Measurements from ENCODE around the gene CD27. TPM values are rescaled to one million over a fixed set of nuclear protein-coding genes. Genes with fewer than 3 reads are reported as not detected.
"Not testable (repeated sequence)": the region's sequence is repeated elsewhere in the genome, so short reads cannot be mapped to it uniquely, and the experiment has no call there.

The CD27 gene
- total RNA-seq, 1 donor from 2014 or later, result 77.7 TPM

DNA sequence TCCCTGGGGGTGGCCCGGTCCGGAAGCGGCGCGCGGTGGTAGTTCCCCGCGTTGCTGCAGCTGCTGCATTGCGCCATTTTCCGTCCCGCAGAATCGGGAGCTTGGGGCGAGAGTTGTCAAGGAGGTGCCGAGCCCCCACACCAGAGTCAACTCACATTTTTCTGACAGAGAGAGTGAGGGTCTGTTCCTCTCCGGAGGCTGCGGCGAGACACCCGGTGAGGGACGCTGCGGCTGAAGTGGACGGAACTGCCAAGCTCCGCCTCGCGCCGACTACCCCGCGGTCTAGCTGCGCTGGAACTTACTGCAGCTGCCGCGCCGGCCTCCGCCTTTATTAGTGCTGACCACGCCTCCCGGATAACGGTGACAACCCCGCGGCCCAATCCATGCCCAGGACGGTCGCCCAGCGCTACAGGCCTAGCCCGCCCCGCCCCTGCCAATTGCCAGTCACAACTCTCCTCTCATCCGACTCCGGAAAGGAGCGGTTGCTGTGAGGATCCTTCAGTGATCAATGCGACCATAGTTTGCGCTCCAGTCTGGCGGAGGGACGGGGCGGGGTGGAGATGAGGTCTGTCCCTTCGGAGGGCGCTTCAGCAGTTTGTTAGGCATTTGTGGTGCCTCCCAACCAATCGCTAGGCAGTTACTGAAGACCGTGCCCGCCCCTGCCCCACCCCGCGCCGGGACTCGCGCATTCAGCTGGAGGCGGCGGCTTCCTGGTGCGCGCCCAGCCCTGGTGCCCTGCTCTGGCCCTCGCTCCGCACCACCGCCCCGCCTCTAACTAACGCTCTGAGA, 25.8 kb downstream of the CD27 start, which contains the start of gene VAMP1:
VAMP1 (minus strand) TSS at position 303 of the 789 bp plus-strand sequence; CDS start at position 157, 146 bp downstream.
- peaks cover 40% of the 10 kb centered on the region for H3K36me3 Mint-ChIP-seq (ENCODE audit: low read depth)
- peak within 1 kb of the TSS; percentile 94 for H3K4me3 Mint-ChIP-seq
- H3K27me3 Mint-ChIP-seq, result peaks cover 1% of the 10 kb centered on the region
- H3K4me1 Mint-ChIP-seq, result peaks cover 52% of the 10 kb centered on the region
- H3K9me3 Mint-ChIP-seq, result no peaks in the 10 kb centered on the region
- peak; percentile 99 for DNase-seq
- intact Hi-C loops (cut with micrococcal nuclease), result loop anchor here (1.0 kb wide), 4 partner anchors 8 to 62 kb away; partner anchors contain the start of gene MRPL51
- H3K27ac Mint-ChIP-seq, result peak within 1 kb of the TSS; percentile 91

DNA sequence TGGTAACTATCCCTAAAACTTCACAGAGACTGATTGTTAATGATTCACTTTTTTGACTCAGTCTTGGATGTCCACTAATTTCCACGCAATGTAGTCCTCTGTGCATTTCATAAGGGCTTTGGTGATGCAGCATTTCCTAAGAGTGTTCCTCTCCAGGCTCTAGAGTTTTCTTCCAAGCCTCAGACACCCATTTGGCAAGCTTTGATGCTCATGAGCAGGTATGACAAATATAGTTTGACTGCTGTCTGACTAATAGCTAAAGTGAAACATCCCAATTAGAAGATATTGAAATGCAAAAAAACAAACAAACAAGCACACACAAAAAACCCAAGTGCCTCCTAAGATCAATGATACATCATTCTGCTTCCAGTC, 27.2 kb downstream of the CD27 start:
- H3K27me3 Mint-ChIP-seq, result peaks cover 1% of the 10 kb centered on the region
- H3K27ac Mint-ChIP-seq, result peak overlapping the region; percentile 91
- intact Hi-C loops (cut with micrococcal nuclease), result no loop called here

DNA sequence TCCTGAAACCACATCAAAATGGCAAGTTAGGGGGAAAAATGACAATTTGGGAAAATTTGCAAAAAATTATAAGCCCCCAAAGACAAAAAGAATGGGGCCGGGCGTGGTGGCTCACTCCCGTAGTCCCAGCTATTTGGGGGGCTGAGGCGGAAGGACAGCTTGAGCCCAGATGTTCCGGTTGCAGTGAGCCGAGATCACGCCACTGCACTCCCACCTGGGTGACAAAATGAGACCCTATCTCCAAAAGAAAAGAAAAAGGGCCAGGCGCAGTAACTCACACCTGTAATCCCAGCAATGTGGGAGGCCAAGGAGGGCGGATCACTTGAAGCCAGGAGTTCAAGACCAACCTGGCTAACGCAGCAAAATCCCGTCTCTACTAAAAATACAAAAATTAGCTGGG, 27.7 kb downstream of the CD27 start:
- Mint-ChIP-seq H3K36me3 (ENCODE audit: low read depth) (peaks cover 23% of the 10 kb centered on the region), H3K4me1 (peaks cover 37% of the 10 kb centered on the region), H3K27ac (peak overlapping the region; percentile 91), H3K4me3 (peak overlapping the region; percentile 9), H3K27me3 (peaks cover 1% of the 10 kb centered on the region), H3K9me3 (no peaks in the 10 kb centered on the region)
- no peak for DNase-seq
- intact Hi-C loops (cut with micrococcal nuclease), result no loop called here

More for the DNA sequence above, 27.2 kb downstream of the CD27 start:
- H3K4me3 Mint-ChIP-seq, result peak overlapping the region; percentile 9
- DNase-seq, result peak; percentile 68
- no peaks in the 10 kb centered on the region for H3K9me3 Mint-ChIP-seq
- H3K4me1 Mint-ChIP-seq, result peaks cover 42% of the 10 kb centered on the region
- H3K36me3 Mint-ChIP-seq (ENCODE audit: low read depth), result peaks cover 28% of the 10 kb centered on the region

DNA sequence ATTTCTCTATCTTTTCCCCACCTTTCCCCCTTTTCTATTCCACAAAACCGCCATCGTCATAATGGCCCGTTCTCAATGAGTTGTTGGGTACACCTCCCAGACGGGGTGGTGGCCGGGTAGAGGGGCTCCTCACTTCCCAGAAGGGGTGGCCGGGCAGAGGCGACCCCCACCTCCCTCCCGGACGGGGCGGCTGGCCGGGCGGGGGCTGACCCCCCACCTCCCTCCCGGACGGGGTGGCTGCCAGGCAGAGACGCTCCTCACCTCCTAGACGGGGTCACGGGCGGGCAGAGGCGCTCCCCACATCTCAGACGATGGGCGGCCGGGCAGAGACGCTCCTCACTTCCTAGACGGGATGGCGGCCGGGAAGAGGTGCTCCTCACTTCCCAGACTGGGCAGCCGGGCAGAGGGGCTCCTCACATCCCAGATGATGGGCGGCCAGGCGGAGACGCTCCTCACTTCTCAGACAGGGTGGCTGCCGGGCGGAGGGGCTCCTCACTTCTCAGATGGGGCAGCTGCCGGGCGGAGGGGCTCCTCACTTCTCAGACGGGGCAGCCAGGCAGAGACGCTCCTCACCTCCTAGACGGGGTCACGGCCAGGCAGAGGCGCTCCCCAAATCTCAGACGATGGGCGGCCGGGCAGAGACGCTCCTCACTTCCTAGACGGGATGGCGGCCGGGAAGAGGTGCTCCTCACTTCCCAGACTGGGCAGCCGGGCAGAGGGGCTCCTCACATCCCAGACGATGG, 30.6 kb downstream of the CD27 start:
- H3K4me3 Mint-ChIP-seq; H3K27ac Mint-ChIP-seq; DNase-seq; H3K27me3 Mint-ChIP-seq; H3K36me3 Mint-ChIP-seq (ENCODE audit: low read depth); intact Hi-C loops (cut with micrococcal nuclease); H3K9me3 Mint-ChIP-seq: not testable (repeated sequence)
- peaks cover 15% of the 10 kb centered on the region for H3K4me1 Mint-ChIP-seq

DNA sequence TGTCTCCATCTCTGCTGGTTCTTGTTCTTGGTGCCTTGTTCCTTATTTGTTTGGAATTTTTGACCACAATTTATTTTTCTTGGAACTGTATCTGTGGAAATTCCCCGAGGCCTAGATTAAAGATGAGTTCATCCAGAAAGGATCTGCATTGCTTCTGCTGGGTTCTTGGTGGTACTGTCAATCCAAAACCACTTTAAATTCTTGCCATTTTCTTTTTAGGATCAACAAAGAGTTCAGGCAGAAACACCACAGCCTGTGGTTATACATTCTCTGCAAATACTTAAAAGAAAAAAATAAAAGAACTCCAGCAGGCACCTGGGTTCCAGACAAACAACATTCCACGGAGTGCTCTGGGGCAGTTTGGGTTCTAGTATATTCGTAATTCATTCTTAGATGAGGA, 31.7 kb downstream of the CD27 start:
- Mint-ChIP-seq H3K27me3 (peaks cover 10% of the 10 kb centered on the region), H3K36me3 (ENCODE audit: low read depth) (no peaks in the 10 kb centered on the region), H3K9me3 (no peaks in the 10 kb centered on the region), H3K4me1 (peaks cover 9% of the 10 kb centered on the region), H3K27ac (no peak overlapping the region), H3K4me3 (no peak overlapping the region)
- no peak for DNase-seq
- intact Hi-C loops (cut with micrococcal nuclease), result no loop called here

DNA sequence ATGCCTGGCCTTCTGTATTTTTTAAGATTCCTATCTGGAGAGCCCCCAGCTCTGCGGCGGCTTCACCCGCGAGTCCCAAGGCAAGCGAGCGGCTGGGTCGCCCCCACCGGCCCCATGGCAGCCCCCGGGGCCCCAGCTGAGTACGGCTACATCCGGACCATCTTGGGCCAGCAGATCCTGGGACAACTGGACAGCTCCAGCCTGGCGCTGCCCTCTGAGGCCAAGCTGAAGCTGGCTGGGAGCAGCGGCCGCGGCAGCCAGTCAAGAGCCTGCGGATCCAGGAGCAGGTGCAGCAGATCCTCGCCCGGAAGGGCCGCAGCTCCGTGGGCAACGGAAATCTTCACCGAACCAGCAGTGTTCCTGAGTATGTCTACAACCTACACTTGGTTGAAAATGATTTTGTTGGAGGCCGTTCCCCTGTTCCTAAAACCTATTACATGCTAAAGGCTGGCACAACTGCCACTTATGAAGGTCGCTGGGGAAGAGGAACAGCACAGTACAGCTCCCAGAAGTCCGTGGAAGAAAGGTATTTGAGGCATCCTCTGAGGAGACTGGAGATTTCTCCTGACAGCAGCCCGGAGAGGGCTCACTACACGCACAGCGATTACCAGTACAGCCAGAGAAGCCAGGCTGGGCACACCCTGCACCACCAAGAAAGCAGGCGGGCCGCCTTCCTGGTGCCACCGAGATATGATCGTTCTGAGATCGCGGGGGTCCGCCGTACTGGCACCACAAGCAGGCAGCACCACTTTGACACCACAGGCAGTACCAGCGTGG, 33.0 kb downstream of the CD27 start:
- H3K4me1 Mint-ChIP-seq; DNase-seq; H3K9me3 Mint-ChIP-seq; H3K27me3 Mint-ChIP-seq; H3K4me3 Mint-ChIP-seq; intact Hi-C loops (cut with micrococcal nuclease); H3K27ac Mint-ChIP-seq; H3K36me3 Mint-ChIP-seq (ENCODE audit: low read depth): not testable (repeated sequence)

DNA sequence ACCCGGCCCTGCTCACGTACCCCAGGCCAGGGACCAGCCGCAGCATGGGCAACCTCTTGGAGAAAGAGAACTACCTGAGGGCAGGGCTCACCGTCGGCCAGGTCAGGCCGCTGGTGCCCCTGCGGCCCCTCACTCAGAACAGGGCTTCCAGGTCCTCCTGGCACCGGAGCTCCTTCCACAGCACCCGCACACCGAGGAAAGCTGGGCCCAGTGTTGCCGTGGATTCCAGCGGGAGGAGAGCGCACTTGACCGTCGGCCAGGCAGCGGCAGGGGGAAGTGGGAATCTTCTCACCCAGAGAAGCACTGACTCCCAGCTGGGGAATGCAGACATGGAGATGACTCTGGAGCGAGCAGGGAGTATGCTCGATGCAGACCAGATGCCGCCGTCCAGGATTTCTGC, 33.7 kb downstream of the CD27 start:
- DNase-seq, result no peak
- Mint-ChIP-seq H3K27me3 (peaks cover 10% of the 10 kb centered on the region), H3K36me3 (ENCODE audit: low read depth) (no peaks in the 10 kb centered on the region), H3K4me1 (peaks cover 2% of the 10 kb centered on the region), H3K4me3 (no peak overlapping the region), H3K27ac (no peak overlapping the region), H3K9me3 (no peaks in the 10 kb centered on the region)
- intact Hi-C loops (cut with micrococcal nuclease), result no loop called here

DNA sequence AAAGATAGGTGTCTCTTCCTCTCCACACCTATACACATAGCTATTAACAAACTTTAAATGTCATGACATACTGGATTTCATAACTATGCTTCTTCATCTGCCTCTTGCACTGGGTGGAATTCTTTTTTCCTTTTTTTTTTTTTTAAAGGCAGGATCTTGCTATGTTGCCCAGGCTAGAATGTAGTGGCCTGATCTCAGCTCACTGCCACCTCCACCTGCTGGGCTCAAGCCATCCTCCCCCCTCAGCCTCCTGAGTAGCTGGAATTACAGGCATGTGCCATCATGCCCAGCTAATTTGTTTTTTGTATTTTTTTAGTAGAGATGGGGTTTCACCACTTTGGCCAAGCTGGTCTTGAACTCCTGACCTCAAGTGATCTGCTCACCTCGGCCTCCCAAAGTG, 43.5 kb downstream of the CD27 start:
- no peak overlapping the region for H3K4me3 Mint-ChIP-seq
- H3K4me1 Mint-ChIP-seq, result peaks cover 12% of the 10 kb centered on the region
- H3K27me3 Mint-ChIP-seq, result no peaks in the 10 kb centered on the region
- H3K36me3 Mint-ChIP-seq (ENCODE audit: low read depth), result peaks cover 15% of the 10 kb centered on the region
- no peaks in the 10 kb centered on the region for H3K9me3 Mint-ChIP-seq
- no peak for DNase-seq
- no peak overlapping the region for H3K27ac Mint-ChIP-seq
- intact Hi-C loops (cut with micrococcal nuclease), result no loop called here

DNA sequence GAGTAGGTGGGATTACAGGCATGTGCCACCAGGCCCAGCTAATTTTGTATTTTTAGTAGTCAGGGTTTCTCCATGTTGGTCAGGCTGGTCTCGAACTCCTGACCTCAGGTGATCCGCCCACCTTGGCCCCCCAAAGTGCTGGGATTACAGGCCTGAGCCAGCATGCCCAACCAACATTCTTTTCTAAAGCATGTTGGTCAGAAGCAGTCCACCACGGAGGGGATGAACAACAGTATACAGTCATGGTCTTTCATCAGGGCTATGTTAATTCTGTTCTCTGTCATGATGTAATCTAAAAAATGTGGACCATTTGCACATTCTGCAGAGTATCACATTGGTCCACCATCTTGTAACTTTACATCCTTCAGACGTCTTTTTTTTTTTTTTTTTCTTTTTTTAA, 44.7 kb downstream of the CD27 start:
- Mint-ChIP-seq H3K36me3 (ENCODE audit: low read depth) (peaks cover 15% of the 10 kb centered on the region), H3K9me3 (no peaks in the 10 kb centered on the region), H3K27ac (no peak overlapping the region), H3K4me1 (peaks cover 12% of the 10 kb centered on the region), H3K4me3 (no peak overlapping the region), H3K27me3 (no peaks in the 10 kb centered on the region)
- no peak for DNase-seq
- intact Hi-C loops (cut with micrococcal nuclease), result no loop called here

DNA sequence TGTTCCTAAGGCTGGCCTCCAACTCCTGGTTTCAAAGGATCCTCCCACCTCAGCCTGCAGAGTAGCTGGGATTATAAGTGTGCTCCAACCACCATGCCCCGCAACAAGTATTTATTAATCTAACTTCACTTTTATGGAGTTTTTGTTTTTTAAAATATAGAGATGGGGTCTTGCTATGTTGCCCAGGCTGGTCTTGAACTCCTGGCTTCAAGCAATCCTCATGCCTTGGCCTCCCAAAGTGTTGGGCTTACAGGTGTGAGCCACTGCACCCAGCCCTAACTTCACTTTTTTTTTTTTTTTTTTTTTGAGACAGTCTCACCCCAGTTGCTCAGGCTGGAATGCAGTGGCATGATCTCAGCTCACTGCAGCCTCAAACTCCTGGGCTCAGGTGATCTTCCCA, 45.9 kb downstream of the CD27 start:
- not testable (repeated sequence) for DNase-seq, H3K9me3 Mint-ChIP-seq, H3K27ac Mint-ChIP-seq, H3K4me3 Mint-ChIP-seq, H3K27me3 Mint-ChIP-seq
- intact Hi-C loops (cut with micrococcal nuclease), result loop anchor here (5.0 kb wide), 1 partner anchor 362 kb away; the partner anchor contains the start of genes CDCA3 and USP5
- Mint-ChIP-seq H3K36me3 (ENCODE audit: low read depth) (peaks cover 23% of the 10 kb centered on the region), H3K4me1 (peaks cover 20% of the 10 kb centered on the region)

DNA sequence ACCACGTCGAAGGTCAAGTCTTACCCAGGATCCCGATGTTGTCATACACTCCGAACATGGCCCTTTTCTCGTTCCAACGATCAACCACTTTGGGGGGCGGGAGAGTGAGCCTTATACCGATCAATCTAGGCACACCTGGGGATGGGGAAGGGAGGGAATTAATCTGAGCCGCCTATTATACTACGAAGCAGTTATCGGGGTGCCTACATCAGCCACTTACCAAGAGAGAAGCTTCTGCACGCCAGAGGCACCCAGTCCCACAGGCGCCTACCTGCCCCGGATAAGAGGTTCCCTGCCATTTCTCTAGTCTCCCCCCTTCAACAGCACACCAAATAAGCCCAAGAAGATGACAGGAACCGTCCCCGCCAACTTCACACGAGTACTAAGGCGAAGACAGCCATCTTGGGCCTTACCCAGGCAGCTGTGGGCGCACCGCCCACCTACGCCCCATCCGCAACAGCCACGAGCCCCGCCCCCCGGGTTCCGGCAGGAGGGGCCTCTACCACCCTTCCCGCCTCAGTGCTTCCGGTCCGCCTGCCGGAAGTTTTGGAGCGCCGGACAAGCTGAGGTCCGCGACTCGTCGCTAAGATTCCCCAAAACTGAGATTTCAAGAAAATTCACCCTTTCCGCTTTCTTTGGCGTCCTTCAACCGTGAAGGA, 48.2 kb downstream of the CD27 start, which contains the start of gene MRPL51:
MRPL51 (minus strand) TSS at position 425 of the 659 bp plus-strand sequence; CDS start at position 299, 126 bp downstream.
- peaks cover 34% of the 10 kb centered on the region for H3K4me1 Mint-ChIP-seq
- H3K36me3 Mint-ChIP-seq (ENCODE audit: low read depth), result peaks cover 40% of the 10 kb centered on the region
- peak within 1 kb of the TSS; percentile 98 for H3K27ac Mint-ChIP-seq
- intact Hi-C loops (cut with micrococcal nuclease), result loop anchor here (1.0 to 5.0 kb wide), 6 partner anchors 23 to 359 kb away; partner anchors contain the start of genes CDCA3, ING4, USP5 and VAMP1
- DNase-seq, result peak; percentile 99
- H3K9me3 Mint-ChIP-seq, result no peaks in the 10 kb centered on the region
- no peaks in the 10 kb centered on the region for H3K27me3 Mint-ChIP-seq
- H3K4me3 Mint-ChIP-seq, result peak within 1 kb of the TSS; percentile 95

DNA sequence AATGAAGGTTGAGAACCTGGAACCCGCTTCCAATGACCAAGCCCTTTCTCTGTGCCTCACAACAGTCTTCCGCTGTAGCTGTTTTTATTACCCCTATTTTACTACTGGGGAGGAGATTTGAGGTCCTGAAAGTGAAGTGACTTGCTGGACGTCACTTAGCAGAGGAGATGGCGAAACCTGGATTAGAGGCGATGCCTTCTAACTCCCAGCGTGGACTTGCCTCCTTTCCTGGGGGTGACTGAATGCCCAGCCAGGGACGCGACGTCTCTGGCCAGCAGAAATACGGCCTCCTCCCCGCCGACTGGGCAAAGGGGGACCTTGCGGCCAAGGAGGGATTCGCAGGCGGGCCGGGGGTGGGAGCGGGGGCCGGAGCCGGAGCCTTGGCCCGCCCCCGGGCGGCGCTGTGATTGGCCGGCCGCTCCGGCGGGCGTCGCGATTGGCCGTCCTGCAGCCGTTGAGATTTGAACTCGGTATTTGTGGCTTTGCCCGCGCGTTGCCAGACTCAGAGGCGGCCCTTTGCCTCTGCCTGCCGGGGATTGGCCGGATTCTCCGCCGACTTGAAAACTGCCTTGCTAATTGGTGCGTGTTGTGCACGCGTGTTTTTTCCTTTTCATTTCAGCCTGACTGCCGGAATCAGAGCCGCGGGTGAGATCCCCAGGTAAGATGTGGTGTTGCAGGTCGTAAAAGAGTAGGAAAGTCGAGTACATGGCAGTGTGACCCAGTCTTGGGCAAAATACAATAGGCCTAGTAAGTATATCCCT, 48.9 kb downstream of the CD27 start, which contains the start of gene NCAPD2:
NCAPD2 (plus strand) TSS at position 606 of the 761 bp plus-strand sequence. CDS start 997 bp downstream, outside the sequence.
- peaks cover 34% of the 10 kb centered on the region for H3K4me1 Mint-ChIP-seq
- peaks cover 43% of the 10 kb centered on the region for H3K36me3 Mint-ChIP-seq (ENCODE audit: low read depth)
- no peaks in the 10 kb centered on the region for H3K9me3 Mint-ChIP-seq
- H3K27ac Mint-ChIP-seq, result peak within 1 kb of the TSS; percentile 98
- intact Hi-C loops (cut with micrococcal nuclease), result loop anchor here (1.0 to 5.0 kb wide), 7 partner anchors 23 to 359 kb away; partner anchors contain the start of genes CDCA3, ING4, USP5 and VAMP1
- peak within 1 kb of the TSS; percentile 95 for H3K4me3 Mint-ChIP-seq
- H3K27me3 Mint-ChIP-seq, result no peaks in the 10 kb centered on the region
- peak; percentile 99 for DNase-seq
